MG63 (cell line): ENCODE results near the gene MLC1. TPM values are rescaled to one million over a fixed set of nuclear protein-coding genes. Genes with fewer than 3 reads are reported as not detected.

Experiments
- DNase-seq: peaks from one replicate; pipeline ENCODE4 v3.0.0-alpha.2; 2020
- H3K27me3 ChIP-seq: fragments of 250-450 bp; sonication (Bioruptor Pico); 2 replicates; pipeline ENCODE4 v1.5.1; 2020; ENCODE audit warnings: mild to moderate bottlenecking, moderate library complexity
- H3K36me3 ChIP-seq: fragments of 250-450 bp; sonication (Bioruptor Pico); 2 replicates; pipeline ENCODE4 v1.5.1; 2020; ENCODE audit warnings: mild to moderate bottlenecking, moderate library complexity
- H3K4me3 ChIP-seq: fragments of 250-450 bp; sonication (Bioruptor Pico); 2 replicates; pipeline ENCODE4 v1.5.1; 2020; ENCODE audit warnings: mild to moderate bottlenecking, moderate library complexity
- H3K9me3 ChIP-seq: fragments of 250-450 bp; sonication (Bioruptor Pico); 2 replicates; pipeline ENCODE4 v1.5.1; 2020; ENCODE audit warnings: mild to moderate bottlenecking, moderate library complexity
- total RNA-seq: library from RNA; depleted of rRNA; stranded (reverse); fragments of >200 nt; shearing (Covaris generic); gene quantifications from 2 replicates; pipeline ENCODE4 v1.2.3, GENCODE V29; 2014; ENCODE audit warnings: low replicate concordance

MLC1 gene
- total RNA-seq, 1 experiment from 2014 or later: not detected

DNA sequence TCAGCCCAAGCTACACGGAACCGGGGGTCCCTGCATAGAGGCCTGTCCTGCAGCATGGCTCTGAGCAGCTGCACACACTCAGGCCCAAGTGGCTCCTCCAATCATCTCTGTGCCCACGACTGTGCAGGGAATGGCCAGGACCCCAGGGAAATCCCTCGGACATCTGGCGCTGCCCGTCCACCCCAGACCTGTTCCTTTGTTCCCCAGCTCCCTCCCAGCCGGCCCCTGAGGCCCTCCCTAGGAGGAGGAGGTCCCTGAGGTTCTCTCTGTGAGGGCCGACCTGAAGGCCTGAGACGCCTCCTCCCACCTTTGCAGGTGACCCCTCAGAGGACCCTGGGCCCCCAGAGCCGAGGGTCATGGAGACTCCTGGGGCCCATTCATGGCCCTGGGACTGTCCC is 1.1 kb downstream of the MLC1 start:
- H3K9me3 ChIP-seq: no peaks in the 10 kb centered on the region
- no peak for DNase-seq
- no peaks in the 10 kb centered on the region for H3K36me3 ChIP-seq
- no peak overlapping the region for H3K4me3 ChIP-seq
- H3K27me3 ChIP-seq: no peaks in the 10 kb centered on the region

DNA sequence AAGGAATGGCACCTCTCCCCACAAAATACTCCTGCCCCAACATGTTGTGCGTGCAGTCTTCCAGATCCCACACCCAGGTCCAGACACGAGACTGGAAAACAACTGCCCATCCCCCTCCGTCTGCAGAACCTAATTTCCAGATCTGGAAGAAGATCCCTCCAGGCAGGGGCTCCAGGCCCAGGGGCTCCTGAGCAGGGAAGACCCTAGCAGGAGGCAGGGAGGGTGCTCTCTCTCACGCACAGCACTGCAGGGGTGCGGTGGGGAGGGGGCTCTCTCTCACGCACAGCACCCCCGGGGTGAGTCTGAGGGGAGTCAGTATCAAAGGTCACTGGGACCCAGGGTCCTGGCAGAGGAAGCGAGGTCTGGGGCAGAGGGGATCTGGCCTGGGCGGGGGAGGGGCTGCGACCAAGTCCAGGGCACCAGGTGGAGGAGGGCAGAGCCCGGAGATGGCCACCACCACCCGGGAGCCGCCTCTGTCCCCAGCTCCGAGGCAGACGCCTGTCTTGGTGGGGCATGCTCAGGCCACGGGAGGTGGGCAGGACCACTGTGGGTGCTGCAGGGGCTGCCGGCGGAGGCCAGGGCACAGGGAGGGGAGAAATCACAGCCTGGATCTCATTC is 1.7 kb downstream of the MLC1 start:
- Histone ChIP-seq H3K27me3 (no peaks in the 10 kb centered on the region), H3K36me3 (no peaks in the 10 kb centered on the region), H3K4me3 (no peak overlapping the region), H3K9me3 (no peaks in the 10 kb centered on the region)
- DNase-seq: no peak

DNA sequence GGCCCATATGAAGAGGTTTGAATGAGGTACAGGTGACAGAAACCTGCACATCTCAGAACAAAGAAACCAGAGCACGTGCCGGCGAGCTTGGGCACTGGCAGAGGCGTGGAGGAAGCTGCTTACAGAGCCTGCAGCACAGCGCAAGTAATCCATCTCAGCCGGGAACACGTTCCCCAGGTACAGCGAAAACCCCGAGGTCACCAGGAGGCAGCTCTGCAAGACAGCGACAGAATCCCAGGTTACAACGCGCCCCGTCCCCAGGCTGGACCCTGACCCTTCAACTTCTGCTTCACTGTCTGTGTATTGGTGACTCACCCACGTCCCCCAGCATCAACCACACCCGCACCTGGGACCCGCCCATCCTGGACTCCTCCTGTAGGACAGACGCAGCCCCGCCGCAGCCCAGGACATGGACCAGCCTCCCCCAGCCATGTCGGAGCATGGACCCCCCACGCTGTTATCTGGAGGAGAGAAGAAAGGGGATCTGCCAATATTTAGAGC is 2.2 kb downstream of the MLC1 start:
- no peak for DNase-seq
- Histone ChIP-seq H3K4me3 (no peak overlapping the region), H3K36me3 (no peaks in the 10 kb centered on the region), H3K9me3 (no peaks in the 10 kb centered on the region), H3K27me3 (no peaks in the 10 kb centered on the region)

DNA sequence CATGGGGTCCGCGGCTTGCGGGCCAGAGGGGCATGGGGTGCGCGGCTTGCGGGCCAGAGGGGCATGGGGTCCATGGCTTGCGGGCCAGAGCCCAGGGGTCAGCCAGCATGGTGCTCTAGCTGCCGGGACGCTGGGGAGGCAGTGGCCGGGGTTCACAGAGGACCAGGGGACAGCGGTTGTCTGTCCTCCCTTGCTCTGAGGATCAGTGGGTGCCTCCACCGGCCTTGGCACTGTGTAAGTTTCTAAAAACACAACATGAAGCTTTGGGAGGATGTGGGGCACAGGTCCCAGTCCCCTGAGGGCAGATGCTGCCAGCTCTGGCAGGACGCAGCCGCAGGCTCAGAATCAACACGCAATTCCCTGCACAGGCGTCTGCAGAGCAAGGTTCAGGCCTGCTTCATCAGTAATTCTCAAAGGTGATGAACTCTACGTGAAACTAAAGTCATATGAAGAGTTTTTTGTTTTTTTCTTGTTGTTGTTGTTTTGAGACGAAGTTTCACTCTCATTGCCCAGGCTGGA is 3.0 kb downstream of the MLC1 start:
- no peak for DNase-seq
- H3K36me3 ChIP-seq: no peaks in the 10 kb centered on the region
- no peaks in the 10 kb centered on the region for H3K27me3 ChIP-seq
- no peak overlapping the region for H3K4me3 ChIP-seq
- H3K9me3 ChIP-seq: no peaks in the 10 kb centered on the region

DNA sequence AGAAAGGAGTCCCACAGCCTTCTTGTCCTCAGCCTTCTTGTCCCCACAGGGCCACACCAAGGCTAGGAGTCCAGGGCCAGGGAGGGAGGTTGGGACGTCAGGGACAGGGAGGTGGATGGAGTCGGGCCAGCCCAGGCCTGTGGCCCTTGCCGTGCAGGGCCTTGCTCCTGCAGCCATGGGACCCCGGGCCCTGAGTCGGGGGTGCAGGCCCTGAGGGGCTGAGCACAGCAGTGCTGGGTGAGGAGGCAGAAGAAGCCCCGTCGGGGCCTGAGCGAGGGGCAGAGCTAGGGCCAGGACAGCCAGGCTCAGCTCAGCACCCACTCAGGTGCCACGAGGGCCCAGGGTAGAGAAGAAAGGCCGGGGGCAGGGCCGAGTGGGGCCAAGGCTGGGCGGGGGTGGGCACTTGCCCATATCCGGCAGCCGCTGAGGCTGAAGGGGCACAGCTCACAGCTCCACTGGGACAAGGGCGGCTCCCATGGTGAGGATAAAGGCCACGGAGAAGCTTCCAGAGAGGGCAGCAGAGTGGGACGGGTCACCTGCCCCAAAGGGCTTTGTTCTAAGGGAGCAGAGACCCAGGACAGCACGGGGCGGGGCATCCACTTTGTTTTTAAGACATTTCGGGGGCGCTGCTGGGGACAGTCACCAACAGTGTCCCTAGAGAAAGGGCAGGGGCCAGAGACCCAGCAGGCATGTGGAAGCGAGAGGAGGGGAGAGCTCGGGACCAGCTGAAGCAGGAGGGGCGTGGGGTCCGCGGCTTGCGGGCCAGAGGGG is 3.6 kb downstream of the MLC1 start:
- Histone ChIP-seq H3K36me3 (no peaks in the 10 kb centered on the region), H3K9me3 (no peaks in the 10 kb centered on the region), H3K27me3 (no peaks in the 10 kb centered on the region), H3K4me3 (no peak overlapping the region)
- DNase-seq: no peak

DNA sequence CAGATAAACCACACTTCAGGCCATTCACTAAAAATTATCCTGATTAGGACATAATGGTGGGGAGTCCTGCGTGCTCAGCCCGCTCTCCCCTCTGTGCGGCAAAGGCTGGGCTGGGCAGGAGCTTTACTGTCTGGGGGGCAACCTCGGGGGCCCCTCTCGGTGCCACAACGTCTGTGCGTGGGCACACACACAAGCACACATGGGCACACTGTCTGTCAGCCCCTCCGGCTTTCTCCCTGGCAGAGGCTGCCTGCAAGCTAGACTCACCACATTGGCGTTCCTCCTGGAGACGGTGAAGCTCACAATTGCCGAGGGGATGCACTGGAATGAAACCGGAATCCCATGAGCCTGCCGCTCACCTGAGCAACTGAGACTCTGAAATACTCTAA is 5.2 kb downstream of the MLC1 start:
- no peak overlapping the region for H3K4me3 ChIP-seq
- no peaks in the 10 kb centered on the region for H3K36me3 ChIP-seq
- H3K9me3 ChIP-seq: no peaks in the 10 kb centered on the region
- no peak for DNase-seq
- H3K27me3 ChIP-seq: no peaks in the 10 kb centered on the region

DNA sequence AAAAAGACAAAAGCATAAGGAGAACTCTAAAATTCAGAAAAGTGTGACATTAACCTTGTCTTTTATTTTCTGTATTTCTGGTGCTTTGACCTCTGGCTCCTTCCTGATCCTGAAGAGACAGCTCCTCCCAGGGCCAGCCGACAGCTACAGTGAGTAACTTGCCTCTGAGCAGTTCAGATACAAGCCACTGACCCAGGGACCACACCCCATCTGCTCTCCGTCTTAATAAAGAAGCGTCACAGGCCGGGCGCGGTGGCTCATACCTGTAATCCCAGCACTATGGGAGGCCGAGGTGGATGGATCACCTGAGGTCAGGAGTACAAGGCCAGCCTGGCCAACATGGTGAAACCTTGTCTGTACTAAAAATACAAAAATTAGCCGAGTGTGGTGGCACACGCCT is 6.5 kb downstream of the MLC1 start:
- no peaks in the 10 kb centered on the region for H3K36me3 ChIP-seq
- H3K4me3 ChIP-seq: no peak overlapping the region
- no peaks in the 10 kb centered on the region for H3K27me3 ChIP-seq
- no peak for DNase-seq
- H3K9me3 ChIP-seq: no peaks in the 10 kb centered on the region

DNA sequence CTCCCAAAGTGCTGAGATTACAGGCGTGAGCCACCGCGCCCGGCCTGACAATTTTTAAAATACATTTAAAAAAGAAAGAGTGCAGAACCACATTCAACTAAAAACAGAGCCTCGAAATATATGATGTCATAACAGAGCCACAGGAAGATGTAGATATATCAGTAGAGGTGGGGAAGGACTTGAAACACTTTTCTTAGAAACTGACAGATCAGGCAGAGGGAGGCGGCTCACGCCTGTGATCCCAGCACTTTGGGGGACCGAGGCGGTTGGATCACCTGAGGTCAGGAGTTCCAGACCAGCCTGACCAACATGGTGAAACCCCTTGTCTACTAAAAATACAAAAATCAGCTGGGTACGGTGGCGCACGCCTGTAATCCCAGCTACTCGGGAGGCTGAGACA is 7.0 kb downstream of the MLC1 start:
- H3K4me3 ChIP-seq: no peak overlapping the region
- H3K9me3 ChIP-seq: no peaks in the 10 kb centered on the region
- H3K27me3 ChIP-seq: no peaks in the 10 kb centered on the region
- no peaks in the 10 kb centered on the region for H3K36me3 ChIP-seq
- DNase-seq: no peak

GRCh38 chr22:50076646-50077535 is 8.3 kb downstream of the MLC1 start:
- DNase-seq: no peak
- no peaks in the 10 kb centered on the region for H3K27me3 ChIP-seq
- no peaks in the 10 kb centered on the region for H3K36me3 ChIP-seq
- no peak overlapping the region for H3K4me3 ChIP-seq
- H3K9me3 ChIP-seq: no peaks in the 10 kb centered on the region

- DNase-seq: no peak
Observed at GRCh38 chr22:50074551-50075530, 10.4 kb downstream of the MLC1 start.

GRCh38 chr22:50074056-50074455 is 11.2 kb downstream of the MLC1 start:
- Histone ChIP-seq H3K36me3 (no peaks in the 10 kb centered on the region), H3K27me3 (no peaks in the 10 kb centered on the region), H3K9me3 (no peaks in the 10 kb centered on the region), H3K4me3 (no peak overlapping the region)
- no peak for DNase-seq

More at GRCh38 chr22:50074551-50075530, 10.4 kb downstream of the MLC1 start:
- H3K36me3 ChIP-seq: no peaks in the 10 kb centered on the region
- H3K4me3 ChIP-seq: no peak overlapping the region
- no peaks in the 10 kb centered on the region for H3K27me3 ChIP-seq
- no peaks in the 10 kb centered on the region for H3K9me3 ChIP-seq

DNA sequence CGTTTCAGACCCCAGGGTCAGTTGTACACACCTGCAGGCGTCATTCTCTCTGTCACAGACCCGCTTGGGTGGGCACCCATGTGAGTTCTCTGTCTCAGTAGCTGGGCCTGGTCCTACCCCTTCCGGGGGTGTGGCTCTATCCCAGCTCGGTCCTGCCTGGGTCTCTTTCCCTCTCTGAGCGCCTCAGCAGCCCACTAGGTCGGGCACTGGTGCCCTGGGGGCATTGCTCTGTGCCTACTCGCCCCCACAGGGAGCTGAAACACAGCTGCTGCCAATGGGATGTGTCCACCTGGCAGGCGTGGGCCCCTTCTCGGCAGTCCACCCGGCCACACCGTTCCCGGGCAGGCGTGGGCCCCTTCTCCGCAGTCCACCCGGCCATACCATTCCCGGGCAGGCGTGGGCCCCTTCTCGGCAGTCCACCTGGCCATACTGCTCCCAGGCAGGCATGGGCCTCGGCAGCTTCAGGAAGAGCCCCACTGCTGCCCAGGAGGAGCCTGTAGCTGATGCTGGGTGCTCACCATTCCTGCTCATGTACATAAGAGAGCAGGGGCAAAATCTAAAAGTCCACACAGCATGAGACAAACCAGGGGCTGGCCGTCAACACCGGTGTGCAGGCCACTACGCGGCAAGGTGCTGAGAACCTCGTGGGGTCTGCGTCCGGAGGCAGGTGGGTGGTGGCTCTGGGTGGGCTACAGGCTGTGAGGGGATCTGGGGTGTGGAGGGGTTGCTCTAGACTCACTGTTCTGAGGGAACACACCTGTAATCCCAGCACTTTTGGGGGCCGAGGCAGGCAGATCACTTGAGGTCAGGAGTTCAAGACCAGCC is 12.3 kb downstream of the MLC1 start:
- Histone ChIP-seq H3K36me3 (no peaks in the 10 kb centered on the region), H3K27me3 (no peaks in the 10 kb centered on the region), H3K9me3 (no peaks in the 10 kb centered on the region), H3K4me3 (no peak overlapping the region)
- no peak for DNase-seq

GRCh38 chr22:50072167-50072555 is 13.1 kb downstream of the MLC1 start:
- DNase-seq: no peak
- H3K27me3 ChIP-seq: no peaks in the 10 kb centered on the region
- H3K36me3 ChIP-seq: no peaks in the 10 kb centered on the region
- no peak overlapping the region for H3K4me3 ChIP-seq
- H3K9me3 ChIP-seq: no peaks in the 10 kb centered on the region

DNA sequence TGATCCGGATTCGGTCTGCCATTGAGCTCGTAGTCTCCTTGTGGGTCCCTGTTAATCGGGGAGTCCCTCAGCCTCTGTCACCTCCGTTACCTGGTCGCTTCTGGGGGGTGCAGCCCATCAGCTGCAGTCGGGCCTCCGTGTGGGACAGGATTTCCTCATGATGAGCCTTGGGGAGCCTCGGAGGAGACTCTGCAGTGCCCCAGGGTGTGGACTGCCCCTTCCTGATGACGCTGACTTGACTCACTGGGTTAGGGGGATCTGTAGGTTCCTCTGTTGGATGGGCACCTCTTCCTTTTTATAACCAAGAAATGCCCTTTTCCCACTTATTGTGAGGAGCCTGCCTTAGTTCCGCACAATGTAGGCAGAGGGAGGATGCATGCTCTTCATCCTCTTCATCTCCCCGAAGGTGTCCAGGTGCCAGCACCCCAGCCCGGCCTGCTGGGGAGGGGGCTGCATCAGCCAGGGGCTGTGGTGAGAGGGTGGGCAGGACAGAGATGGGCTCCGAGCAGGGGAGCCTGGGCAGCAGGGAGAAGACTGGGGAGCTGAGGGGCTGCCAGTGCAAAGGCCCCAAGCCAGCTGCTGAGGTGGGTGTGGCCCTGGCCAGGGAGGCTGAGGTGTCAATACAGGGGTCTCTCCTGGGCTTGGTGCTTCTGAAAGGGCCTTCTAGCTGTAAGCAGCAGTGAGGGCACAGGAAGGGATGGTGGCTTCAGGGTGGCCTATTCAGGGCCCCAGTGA is 13.6 kb downstream of the MLC1 start:
- DNase-seq: no peak
- Histone ChIP-seq H3K9me3 (no peaks in the 10 kb centered on the region), H3K27me3 (no peaks in the 10 kb centered on the region), H3K4me3 (no peak overlapping the region), H3K36me3 (no peaks in the 10 kb centered on the region)

GRCh38 chr22:50070366-50070765 is 14.9 kb downstream of the MLC1 start:
- no peaks in the 10 kb centered on the region for H3K36me3 ChIP-seq
- no peaks in the 10 kb centered on the region for H3K9me3 ChIP-seq
- H3K4me3 ChIP-seq: no peak overlapping the region
- H3K27me3 ChIP-seq: no peaks in the 10 kb centered on the region
- no peak for DNase-seq
